ENCODE measurements around the gene CTIF. TPM values are rescaled to one million over a fixed set of nuclear protein-coding genes. Genes with fewer than 3 reads are reported as not detected.

Gene CTIF
- total RNA-seq, 1 donor from 2014 or later, result 15.0 TPM

DNA sequence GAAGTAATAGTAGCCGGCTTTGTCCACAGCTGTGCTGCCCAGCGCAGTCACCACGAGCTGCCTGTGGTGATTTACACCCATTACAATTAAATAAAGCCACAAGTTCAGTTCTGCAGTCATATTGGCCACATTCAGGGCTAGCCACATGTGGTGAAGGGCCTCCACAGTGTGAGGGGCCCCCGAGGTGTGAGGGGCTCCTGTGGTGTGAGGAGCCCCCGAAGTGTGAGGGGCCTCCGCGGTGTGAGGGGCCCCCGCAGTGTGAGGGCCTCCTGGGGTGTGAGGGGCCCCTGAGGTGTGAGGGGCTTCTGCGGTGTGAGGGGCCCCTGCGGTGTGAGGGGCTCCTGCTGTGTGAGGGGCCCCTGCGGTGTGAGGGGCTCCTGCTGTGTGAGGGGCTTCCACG is 191.2 kb downstream of the CTIF start:
- FAIRE-seq (no peak), DNase-seq (ENCODE audit: low read depth) (no peak)
- no peaks in the 10 kb centered on the region for H3K27me3 ChIP-seq (ENCODE audit: control insufficient read depth, insufficient read depth, low read length)
- peaks cover 3% of the 10 kb centered on the region for H3K36me3 ChIP-seq (ENCODE audit: control insufficient read depth, insufficient read depth, low read length)
- no peak overlapping the region for H3K4me3 ChIP-seq (ENCODE audit: low read depth, low read length)
- TF ChIP-seq, protein P1, sequence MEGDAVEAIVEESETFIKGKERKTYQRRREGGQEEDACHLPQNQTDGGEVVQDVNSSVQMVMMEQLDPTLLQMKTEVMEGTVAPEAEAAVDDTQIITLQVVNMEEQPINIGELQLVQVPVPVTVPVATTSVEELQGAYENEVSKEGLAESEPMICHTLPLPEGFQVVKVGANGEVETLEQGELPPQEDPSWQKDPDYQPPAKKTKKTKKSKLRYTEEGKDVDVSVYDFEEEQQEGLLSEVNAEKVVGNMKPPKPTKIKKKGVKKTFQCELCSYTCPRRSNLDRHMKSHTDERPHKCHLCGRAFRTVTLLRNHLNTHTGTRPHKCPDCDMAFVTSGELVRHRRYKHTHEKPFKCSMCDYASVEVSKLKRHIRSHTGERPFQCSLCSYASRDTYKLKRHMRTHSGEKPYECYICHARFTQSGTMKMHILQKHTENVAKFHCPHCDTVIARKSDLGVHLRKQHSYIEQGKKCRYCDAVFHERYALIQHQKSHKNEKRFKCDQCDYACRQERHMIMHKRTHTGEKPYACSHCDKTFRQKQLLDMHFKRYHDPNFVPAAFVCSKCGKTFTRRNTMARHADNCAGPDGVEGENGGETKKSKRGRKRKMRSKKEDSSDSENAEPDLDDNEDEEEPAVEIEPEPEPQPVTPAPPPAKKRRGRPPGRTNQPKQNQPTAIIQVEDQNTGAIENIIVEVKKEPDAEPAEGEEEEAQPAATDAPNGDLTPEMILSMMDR (IDR thresholded peaks at IDR 0.05; ENCODE audit: insufficient read depth, low read length, severe bottlenecking), result no peak

DNA sequence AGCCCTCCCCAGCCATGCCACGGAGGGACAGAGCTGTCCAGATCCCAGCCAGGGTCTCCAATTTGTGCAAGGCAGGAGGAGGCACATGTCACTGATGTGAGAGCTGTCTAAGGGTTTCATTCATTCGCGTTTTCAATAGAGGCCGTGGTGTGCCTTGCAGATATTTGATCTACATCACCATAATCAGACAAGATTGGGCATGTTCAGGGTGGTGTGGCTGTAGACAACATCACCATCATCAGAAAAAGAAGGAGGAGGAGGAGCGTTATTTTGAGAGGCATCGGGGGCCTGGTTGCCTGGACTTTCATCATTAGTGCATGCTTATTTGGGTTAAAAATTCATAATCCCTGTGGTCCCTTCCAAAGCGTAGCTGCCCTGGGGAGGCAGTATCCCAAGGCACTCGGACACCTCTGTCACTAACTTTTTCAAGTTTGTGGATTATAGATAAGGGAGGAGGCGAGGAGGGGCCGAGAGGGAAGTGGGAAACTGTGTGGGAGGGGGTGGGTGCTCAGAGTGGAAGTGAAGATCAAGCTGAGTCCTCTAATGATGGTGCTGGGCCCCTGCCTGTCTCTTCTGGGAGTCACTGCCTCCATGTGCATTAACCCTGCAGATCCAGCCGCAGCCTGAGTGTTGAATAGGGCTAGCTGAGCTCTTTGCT is 194.1 kb downstream of the CTIF start:
- peak; percentile 78 for DNase-seq (ENCODE audit: low read depth)
- no peak overlapping the region for H3K4me3 ChIP-seq (ENCODE audit: low read depth, low read length)

DNA sequence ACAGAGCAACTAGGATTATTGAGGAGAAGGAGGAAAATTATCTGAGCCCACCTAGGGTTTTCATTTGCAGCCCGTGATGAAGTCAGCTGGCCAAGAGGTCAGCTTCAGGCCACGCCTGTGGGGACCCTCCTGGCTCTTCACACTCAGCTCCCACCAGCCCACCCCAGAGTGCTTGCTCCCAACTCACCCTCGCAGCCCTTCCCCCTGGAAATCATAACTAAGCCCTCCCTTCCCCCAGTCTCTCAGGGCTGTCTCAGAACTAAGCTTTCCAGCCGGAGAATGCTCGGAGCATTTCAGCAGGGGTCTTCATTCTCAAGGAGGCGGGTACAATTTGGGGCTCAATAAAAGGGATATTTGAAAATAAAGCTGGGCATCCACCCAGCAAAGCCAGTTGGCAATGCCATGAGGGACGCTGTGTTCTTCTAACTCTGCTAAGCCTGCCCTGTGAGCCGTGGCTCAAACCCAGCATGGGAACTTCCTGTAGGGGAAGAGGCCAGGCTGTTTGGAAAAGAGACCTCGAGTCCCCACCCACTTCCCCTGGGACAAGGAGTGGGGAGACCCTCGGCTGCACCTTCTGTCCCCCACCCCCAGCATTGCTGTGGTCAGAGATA is 194.9 kb downstream of the CTIF start:
- peaks cover 2% of the 10 kb centered on the region for H3K27me3 ChIP-seq (ENCODE audit: control insufficient read depth, insufficient read depth, low read length)
- FAIRE-seq (no peak), DNase-seq (ENCODE audit: low read depth) (no peak)
- no peak overlapping the region for H3K4me3 ChIP-seq (ENCODE audit: low read depth, low read length)
- TF ChIP-seq, protein P1 (IDR thresholded peaks at IDR 0.05; ENCODE audit: insufficient read depth, low read length, severe bottlenecking), result no peak
- H3K36me3 ChIP-seq (ENCODE audit: control insufficient read depth, insufficient read depth, low read length), result peaks cover 6% of the 10 kb centered on the region

More for the DNA sequence above, 194.1 kb downstream of the CTIF start:
- TF ChIP-seq, protein P1 (IDR thresholded peaks at IDR 0.05; ENCODE audit: insufficient read depth, low read length, severe bottlenecking), result no peak
- Histone ChIP-seq H3K27me3 (ENCODE audit: control insufficient read depth, insufficient read depth, low read length) (peaks cover 2% of the 10 kb centered on the region), H3K36me3 (ENCODE audit: control insufficient read depth, insufficient read depth, low read length) (peaks cover 6% of the 10 kb centered on the region)
- no peak for FAIRE-seq

DNA sequence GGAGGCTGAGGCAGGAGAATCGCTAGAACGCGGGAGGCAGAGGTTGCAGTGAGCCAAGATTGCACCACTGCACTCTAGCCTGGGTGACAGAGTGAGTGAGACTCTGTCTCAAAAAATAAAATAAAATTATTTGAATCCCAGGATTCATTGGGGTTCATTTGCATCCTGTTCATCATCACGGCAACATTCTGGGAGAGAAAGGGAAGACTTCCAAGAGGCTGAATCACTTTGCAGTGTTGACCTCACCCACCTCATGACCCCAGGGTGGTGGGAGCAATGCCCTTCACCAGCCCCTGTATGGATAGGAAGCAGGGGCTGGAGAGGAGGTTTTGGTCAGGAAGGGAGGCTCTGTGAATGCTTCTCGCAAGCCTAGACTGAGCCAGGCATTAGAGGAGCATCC is 195.6 kb downstream of the CTIF start:
- DNase-seq (ENCODE audit: low read depth) (no peak), FAIRE-seq (no peak)
- TF ChIP-seq, protein P1 (IDR thresholded peaks at IDR 0.05; ENCODE audit: insufficient read depth, low read length, severe bottlenecking), result no peak
- Histone ChIP-seq H3K4me3 (ENCODE audit: low read depth, low read length) (no peak overlapping the region), H3K27me3 (ENCODE audit: control insufficient read depth, insufficient read depth, low read length) (peaks cover 2% of the 10 kb centered on the region), H3K36me3 (ENCODE audit: control insufficient read depth, insufficient read depth, low read length) (peaks cover 6% of the 10 kb centered on the region)

DNA sequence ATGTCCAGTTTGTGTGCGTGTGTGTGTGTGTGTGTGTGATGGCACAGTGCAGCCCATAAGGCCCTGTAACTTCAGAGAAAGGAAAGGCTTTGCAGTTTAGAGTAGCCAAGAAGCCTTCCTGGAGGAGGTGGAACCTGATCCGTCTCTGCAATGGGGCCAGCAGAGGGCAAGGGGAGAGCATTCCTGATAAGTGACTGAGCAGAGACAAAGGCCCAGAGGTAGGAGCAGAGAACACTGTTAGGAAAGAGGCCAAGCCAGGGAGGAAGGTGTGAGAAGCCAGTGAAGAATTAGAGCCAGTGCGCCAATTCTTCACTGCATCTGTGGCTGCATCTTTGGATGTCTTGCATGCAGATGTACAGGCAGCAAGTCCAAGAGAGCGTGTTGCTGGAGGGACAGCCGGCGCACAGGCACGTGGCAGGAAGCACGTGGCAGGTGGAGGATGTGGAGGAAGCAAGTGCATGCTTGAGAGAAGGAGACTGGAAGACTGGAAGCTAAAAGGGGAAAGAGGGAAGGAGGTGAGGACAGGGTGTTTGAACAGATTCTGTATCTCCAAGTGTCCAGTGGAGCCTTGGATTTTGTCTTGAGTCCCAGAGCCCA is 196.3 kb downstream of the CTIF start:
- TF ChIP-seq, protein P1 (IDR thresholded peaks at IDR 0.05; ENCODE audit: insufficient read depth, low read length, severe bottlenecking), result no peak
- DNase-seq (ENCODE audit: low read depth), result peak; percentile 40
- H3K4me3 ChIP-seq (ENCODE audit: low read depth, low read length), result no peak overlapping the region
- peak; percentile 70 for FAIRE-seq
- peaks cover 2% of the 10 kb centered on the region for H3K27me3 ChIP-seq (ENCODE audit: control insufficient read depth, insufficient read depth, low read length)
- peaks cover 6% of the 10 kb centered on the region for H3K36me3 ChIP-seq (ENCODE audit: control insufficient read depth, insufficient read depth, low read length)
